Activated CD8-positive, alpha-beta T cell treated with anti-CD3 and anti-CD28 coated beads, Interleukin-2, amount 10 ng/mL, durations not matched to agents 7 days and 5 days (primary cell): ENCODE data around the gene KCNIP4. TPM values are rescaled to one million over a fixed set of nuclear protein-coding genes. Genes with fewer than 3 reads are reported as not detected.

Source experiments
- ATAC-seq: fragments of 150-1000 bp; cut with Tn5 transposase; one replicate; pipeline ENCODE4 v1.10.0; 2021; ENCODE audit warnings: moderate library complexity
- CTCF ChIA-PET: fragments of 350-600 bp; sonication (Branson Sonifier 250); formaldehyde crosslinking; loops from one replicate; lab custom pipeline; 2021; ENCODE audit warnings: antibody characterized with exemption; lab: Charles Lee
- POLR2A ChIA-PET: fragments of 350-600 bp; sonication (Branson Sonifier 250); formaldehyde crosslinking; loops from one replicate; lab custom pipeline; 2021; ENCODE audit warnings: antibody characterized with exemption; lab: Charles Lee
- DNase-seq: peaks from one replicate; pipeline ENCODE4 v3.0.0-alpha.2; 2020
- H3K27ac Mint-ChIP-seq: one replicate; pipeline ENCODE4 v1.8.0; 2021; ENCODE audit warnings: mild to moderate bottlenecking, mixed read lengths
- H3K27me3 Mint-ChIP-seq: one replicate; pipeline ENCODE4 v1.8.0; 2021; ENCODE audit warnings: low read depth, mixed read lengths
- H3K36me3 Mint-ChIP-seq: one replicate; pipeline ENCODE4 v1.8.0; 2021; ENCODE audit warnings: low read depth, mixed read lengths
- H3K4me1 Mint-ChIP-seq: one replicate; pipeline ENCODE4 v1.8.0; 2021; ENCODE audit warnings: low read depth, mixed read lengths
- H3K4me3 Mint-ChIP-seq: one replicate; pipeline ENCODE4 v1.8.0; 2021; ENCODE audit warnings: mild to moderate bottlenecking, mixed read lengths
- H3K9me3 Mint-ChIP-seq: one replicate; pipeline ENCODE4 v1.8.0; 2022; ENCODE audit warnings: mixed read lengths; ENCODE audit not compliant: insufficient read depth
- total RNA-seq, 2 experiments: library from RNA; stranded (reverse); gene quantifications; one replicate each; pipeline ENCODE4 v1.2.3, GENCODE V29; 2021

The KCNIP4 gene
- total RNA-seq, 2 experiments from 2014 or later: not detected

DNA sequence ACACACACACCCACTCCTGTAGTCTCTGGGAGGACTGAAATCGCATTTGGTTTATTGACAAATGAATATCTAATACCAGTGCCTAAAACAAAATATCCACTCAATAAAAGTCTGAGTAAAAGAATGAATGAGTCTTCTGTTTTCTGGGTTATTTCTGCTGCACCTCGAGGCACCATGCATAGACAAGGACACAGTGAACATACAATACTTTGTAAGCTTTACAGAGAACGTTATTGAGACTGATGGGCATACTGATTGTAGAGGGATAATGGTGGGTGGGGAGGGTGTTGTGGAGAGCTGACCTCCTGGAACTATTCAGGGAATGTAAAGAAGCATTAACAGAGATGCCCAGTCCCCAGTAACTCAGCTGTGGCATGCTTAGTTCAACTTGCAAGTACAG is 14.1 kb upstream of the KCNIP4 start:
- H3K36me3 Mint-ChIP-seq: no peaks in the 10 kb centered on the region
- no peaks in the 10 kb centered on the region for H3K4me1 Mint-ChIP-seq
- no peaks in the 10 kb centered on the region for H3K27me3 Mint-ChIP-seq
- no peak overlapping the region for H3K4me3 Mint-ChIP-seq
- no peaks in the 10 kb centered on the region for H3K9me3 Mint-ChIP-seq
- POLR2A ChIA-PET: no interaction called here
- no peak for DNase-seq
- CTCF ChIA-PET: no interaction called here
- no peak overlapping the region for H3K27ac Mint-ChIP-seq
- no peak for ATAC-seq

- Mint-ChIP-seq H3K4me3 (no peak overlapping the region), H3K4me1 (no peaks in the 10 kb centered on the region), H3K27ac (no peak overlapping the region), H3K36me3 (no peaks in the 10 kb centered on the region), H3K27me3 (no peaks in the 10 kb centered on the region), H3K9me3 (no peaks in the 10 kb centered on the region)
- ATAC-seq: no peak
- no peak for DNase-seq
- POLR2A ChIA-PET: no interaction called here
- CTCF ChIA-PET: no interaction called here
Measured at GRCh38 chr4:21960793-21961192, 12.2 kb upstream of the KCNIP4 start.

DNA sequence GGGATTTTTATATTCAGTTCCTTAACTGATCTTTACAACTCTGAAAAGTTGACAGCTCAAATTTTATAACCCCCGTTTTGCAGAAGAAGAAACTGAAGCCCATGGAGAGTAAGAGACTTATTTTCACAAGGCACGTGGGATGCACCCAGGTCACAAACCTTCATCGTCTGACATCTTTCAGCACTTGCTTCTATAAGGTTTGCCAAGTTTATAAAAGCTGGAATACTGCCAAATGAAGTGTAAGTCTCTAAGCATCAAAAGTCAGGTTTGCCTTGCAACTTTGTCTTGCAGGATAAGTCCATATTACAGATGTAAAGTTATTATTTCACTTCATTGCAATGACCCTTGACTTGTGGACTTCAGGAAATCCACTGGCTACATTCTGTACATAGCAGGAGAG is 6.3 kb upstream of the KCNIP4 start:
- Mint-ChIP-seq H3K9me3 (no peaks in the 10 kb centered on the region), H3K36me3 (no peaks in the 10 kb centered on the region), H3K4me3 (no peak overlapping the region), H3K27me3 (no peaks in the 10 kb centered on the region), H3K27ac (no peak overlapping the region), H3K4me1 (no peaks in the 10 kb centered on the region)
- CTCF ChIA-PET: no interaction called here
- POLR2A ChIA-PET: no interaction called here
- ATAC-seq: no peak
- DNase-seq: no peak

DNA sequence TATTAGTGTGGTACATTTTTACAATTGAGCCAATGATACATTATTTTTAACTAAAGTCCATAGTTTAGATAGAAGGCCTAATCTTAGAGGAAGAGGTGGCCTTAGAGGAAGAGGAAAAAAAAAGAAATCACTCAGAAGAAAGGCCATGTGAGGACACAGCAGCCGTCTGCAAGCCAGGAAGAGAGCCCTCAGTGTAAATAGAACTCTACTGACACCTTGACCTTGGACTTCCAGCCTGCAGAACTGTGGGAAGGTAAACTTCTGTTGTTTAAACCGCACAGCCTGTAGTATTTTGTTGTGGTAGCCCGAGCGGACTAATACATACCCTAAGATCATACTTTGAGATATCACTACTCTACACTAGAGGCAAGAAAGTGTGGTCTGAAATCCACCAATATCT is 5.1 kb upstream of the KCNIP4 start:
- CTCF ChIA-PET: no interaction called here
- Mint-ChIP-seq H3K9me3 (no peaks in the 10 kb centered on the region), H3K27ac (no peak overlapping the region), H3K4me1 (no peaks in the 10 kb centered on the region), H3K4me3 (no peak overlapping the region), H3K36me3 (no peaks in the 10 kb centered on the region), H3K27me3 (peaks cover 6% of the 10 kb centered on the region)
- DNase-seq (no peak), ATAC-seq (no peak)
- POLR2A ChIA-PET: no interaction called here

DNA sequence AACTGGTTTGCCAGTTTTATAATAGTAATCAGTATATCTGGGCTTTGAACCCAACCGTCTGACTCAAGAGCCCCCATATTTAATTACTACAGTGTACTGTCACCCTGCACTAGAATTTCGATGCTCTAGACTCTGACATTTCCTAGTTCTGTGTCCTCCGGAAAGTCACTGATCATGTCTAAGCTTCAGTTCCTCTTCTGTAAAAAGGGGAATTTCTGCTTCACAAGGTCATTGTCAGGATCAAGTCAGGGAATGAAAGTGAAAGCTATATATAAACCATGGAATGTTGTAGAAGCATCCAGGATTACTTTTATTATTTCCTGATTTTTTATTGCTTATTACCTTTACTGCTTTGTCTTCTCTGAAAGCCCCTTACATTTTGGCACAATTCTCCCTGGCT is 4.0 kb upstream of the KCNIP4 start:
- Mint-ChIP-seq H3K27me3 (peaks cover 15% of the 10 kb centered on the region), H3K4me1 (no peaks in the 10 kb centered on the region), H3K4me3 (no peak overlapping the region), H3K36me3 (no peaks in the 10 kb centered on the region), H3K27ac (no peak overlapping the region), H3K9me3 (no peaks in the 10 kb centered on the region)
- no peak for DNase-seq
- CTCF ChIA-PET: no interaction called here
- no peak for ATAC-seq
- POLR2A ChIA-PET: no interaction called here

- CTCF ChIA-PET: interaction anchor here (0.8 to 1.5 kb wide), 2 partner anchors 158 to 441 kb away, joined by 3 to 4 read pairs; no protein-coding TSS in a partner anchor
- no peaks in the 10 kb centered on the region for H3K9me3 Mint-ChIP-seq
- POLR2A ChIA-PET: interaction anchor here (0.6 kb wide), 1 partner anchor 158 kb away, joined by 3 read pairs; no protein-coding TSS in a partner anchor
- no peaks in the 10 kb centered on the region for H3K36me3 Mint-ChIP-seq
- ATAC-seq: peak; percentile 11
- no peak overlapping the region for H3K4me3 Mint-ChIP-seq
- H3K27me3 Mint-ChIP-seq: peaks cover 24% of the 10 kb centered on the region
- no peaks in the 10 kb centered on the region for H3K4me1 Mint-ChIP-seq
- no peak overlapping the region for H3K27ac Mint-ChIP-seq
- no peak for DNase-seq
Measured at GRCh38 chr4:21949073-21949457, 493 bp upstream of the KCNIP4 start.

- ATAC-seq: no peak
- Mint-ChIP-seq H3K4me3 (peak overlapping the region; percentile 37), H3K4me1 (no peaks in the 10 kb centered on the region), H3K9me3 (no peaks in the 10 kb centered on the region), H3K27ac (no peak overlapping the region), H3K36me3 (no peaks in the 10 kb centered on the region), H3K27me3 (peaks cover 24% of the 10 kb centered on the region)
- CTCF ChIA-PET: interaction anchor here (0.8 to 1.5 kb wide), 3 partner anchors 157 to 442 kb away, joined by 3 to 4 read pairs (median 3); no protein-coding TSS in a partner anchor
- DNase-seq: no peak
- POLR2A ChIA-PET: no interaction called here
Measured at GRCh38 chr4:21947791-21948346, 703 bp downstream of the KCNIP4 start.

DNA sequence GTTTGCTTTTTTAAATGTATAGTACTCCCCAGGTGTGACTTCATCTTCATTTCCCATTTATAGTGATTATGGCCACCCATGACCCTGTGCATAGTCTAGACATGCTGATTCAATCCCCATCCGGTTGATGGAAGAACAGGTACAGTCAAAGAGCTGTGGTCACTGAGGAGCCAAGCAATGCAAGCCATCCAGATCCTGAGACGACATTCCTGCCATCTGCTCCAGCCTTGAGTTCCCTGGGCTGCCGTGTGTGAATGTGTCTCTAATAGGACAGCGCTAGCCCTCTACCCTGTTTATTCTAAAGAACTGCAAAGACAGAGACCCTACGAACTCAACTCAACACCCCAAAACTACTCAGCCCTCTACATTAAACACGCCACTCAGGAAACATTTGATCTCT is 1.7 kb downstream of the KCNIP4 start:
- CTCF ChIA-PET: no interaction called here
- POLR2A ChIA-PET: no interaction called here
- ATAC-seq: no peak
- no peak for DNase-seq
- no peaks in the 10 kb centered on the region for H3K4me1 Mint-ChIP-seq
- peaks cover 24% of the 10 kb centered on the region for H3K27me3 Mint-ChIP-seq
- no peaks in the 10 kb centered on the region for H3K9me3 Mint-ChIP-seq
- no peak overlapping the region for H3K27ac Mint-ChIP-seq
- no peak overlapping the region for H3K4me3 Mint-ChIP-seq
- H3K36me3 Mint-ChIP-seq: no peaks in the 10 kb centered on the region

DNA sequence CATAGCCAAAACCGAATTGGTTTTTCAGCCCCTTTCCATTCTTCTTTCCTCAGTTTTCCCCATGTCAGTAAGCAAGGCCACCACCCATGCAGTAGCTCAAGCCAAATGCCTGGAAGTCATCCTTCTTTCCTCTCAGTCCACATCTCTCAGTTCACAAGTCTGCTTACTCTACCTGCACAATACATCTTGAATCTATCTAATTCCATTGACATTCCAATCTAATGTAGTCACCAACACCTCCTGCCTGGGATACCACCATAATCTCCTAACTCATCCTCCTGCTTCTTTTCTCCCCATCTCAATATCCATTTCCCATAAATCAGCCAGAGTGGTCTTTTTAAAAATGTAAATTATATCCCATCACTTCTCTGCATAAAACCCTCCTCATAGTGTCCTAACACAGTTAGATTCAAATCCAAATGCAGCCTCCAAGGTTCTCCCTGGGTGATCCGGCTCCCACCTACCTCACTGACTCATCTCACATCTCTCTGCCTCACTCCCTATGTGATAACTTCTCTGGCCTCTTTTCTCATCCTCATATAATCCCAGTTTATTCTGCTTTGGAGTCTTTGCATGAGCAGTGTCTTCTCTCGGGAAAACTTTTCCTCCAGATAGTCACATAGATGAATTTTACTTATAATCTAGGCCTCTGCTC is 26.9 kb downstream of the KCNIP4 start:
- no peaks in the 10 kb centered on the region for H3K27me3 Mint-ChIP-seq
- ChIA-PET POLR2A (no interaction called here), CTCF (interaction anchor here (1.2 kb wide), 1 partner anchor 86 kb away, joined by 4 read pairs; no protein-coding TSS in a partner anchor)
- no peak overlapping the region for H3K27ac Mint-ChIP-seq
- no peaks in the 10 kb centered on the region for H3K9me3 Mint-ChIP-seq
- H3K4me3 Mint-ChIP-seq: no peak overlapping the region
- H3K4me1 Mint-ChIP-seq: no peaks in the 10 kb centered on the region
- ATAC-seq (no peak), DNase-seq (no peak)
- H3K36me3 Mint-ChIP-seq: no peaks in the 10 kb centered on the region

- ChIA-PET POLR2A (no interaction called here), CTCF (no interaction called here)
- H3K9me3 Mint-ChIP-seq: no peaks in the 10 kb centered on the region
- no peaks in the 10 kb centered on the region for H3K4me1 Mint-ChIP-seq
- no peak for DNase-seq
- ATAC-seq: no peak
- no peak overlapping the region for H3K4me3 Mint-ChIP-seq
- H3K27ac Mint-ChIP-seq: no peak overlapping the region
- H3K27me3 Mint-ChIP-seq: no peaks in the 10 kb centered on the region
- H3K36me3 Mint-ChIP-seq: no peaks in the 10 kb centered on the region
Measured at GRCh38 chr4:21915761-21916160, 32.8 kb downstream of the KCNIP4 start.

DNA sequence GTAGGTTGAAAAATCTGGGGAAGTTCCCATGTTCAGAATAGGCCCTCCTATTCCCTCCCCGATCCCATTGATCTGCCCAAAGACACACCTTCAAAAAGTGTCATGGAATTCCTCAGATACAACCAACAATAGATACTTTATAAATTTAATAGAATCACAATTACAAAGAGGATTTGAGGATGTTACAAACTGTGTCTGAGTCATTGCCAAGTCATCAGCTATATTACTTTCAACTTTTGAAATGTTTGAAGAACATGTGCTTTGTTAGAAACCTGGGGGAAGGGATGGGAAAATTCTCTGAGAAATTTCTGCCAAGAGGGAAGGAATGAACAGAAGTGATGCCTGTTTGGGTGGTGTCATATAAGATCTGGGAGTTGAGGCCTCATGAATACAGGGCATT is 46.7 kb downstream of the KCNIP4 start:
- Mint-ChIP-seq H3K36me3 (no peaks in the 10 kb centered on the region), H3K9me3 (no peaks in the 10 kb centered on the region), H3K4me3 (no peak overlapping the region), H3K27ac (no peak overlapping the region), H3K4me1 (no peaks in the 10 kb centered on the region), H3K27me3 (no peaks in the 10 kb centered on the region)
- no peak for ATAC-seq
- ChIA-PET CTCF (no interaction called here), POLR2A (no interaction called here)
- DNase-seq: no peak

GRCh38 chr4:21901281-21901680 is 47.3 kb downstream of the KCNIP4 start:
- DNase-seq: no peak
- CTCF ChIA-PET: no interaction called here
- POLR2A ChIA-PET: no interaction called here
- Mint-ChIP-seq H3K36me3 (no peaks in the 10 kb centered on the region), H3K27me3 (no peaks in the 10 kb centered on the region), H3K9me3 (no peaks in the 10 kb centered on the region), H3K4me1 (no peaks in the 10 kb centered on the region), H3K4me3 (no peak overlapping the region), H3K27ac (no peak overlapping the region)
- ATAC-seq: no peak
